GM18508 (cell line): ENCODE data around the gene GCG.

Source experiments
- ATAC-seq: cut with Tn5 transposase; IDR thresholded peaks from one replicate; pipeline ENCODE4 v1.9.1; 2021; ENCODE audit warnings: moderate number of reproducible peaks; ENCODE audit not compliant: insufficient read depth, unreplicated experiment

GCG gene

DNA sequence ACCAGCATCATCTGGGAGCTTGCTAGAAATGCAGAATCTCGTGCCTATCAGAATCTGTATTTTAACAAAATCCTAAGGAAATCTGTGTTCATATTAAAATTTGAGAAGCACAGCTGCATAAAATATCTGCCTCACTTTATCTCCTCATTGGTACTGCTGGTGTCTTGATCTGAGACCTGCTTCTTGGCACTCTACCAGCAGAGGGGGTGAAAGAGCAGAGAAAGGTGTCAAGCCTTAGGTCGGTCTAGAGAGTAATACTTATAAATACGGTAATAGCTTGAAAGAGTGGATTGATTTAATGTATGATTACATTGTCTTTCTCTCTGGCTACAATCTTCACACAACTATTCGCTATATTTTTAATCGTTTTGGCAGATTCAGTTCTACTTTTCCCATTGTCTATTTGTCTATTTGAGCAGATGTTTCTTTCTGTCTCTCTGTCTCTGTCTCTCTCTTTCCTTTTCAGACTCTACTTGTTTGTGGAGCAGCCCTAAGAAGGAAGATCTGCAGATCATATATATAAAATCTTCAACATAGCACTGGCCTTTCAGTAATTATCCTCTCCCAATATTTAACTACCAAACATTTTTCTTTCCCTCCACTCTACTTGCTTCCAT lies 1.7 kb upstream of the GCG start:
- ATAC-seq, result peak; percentile 88

DNA sequence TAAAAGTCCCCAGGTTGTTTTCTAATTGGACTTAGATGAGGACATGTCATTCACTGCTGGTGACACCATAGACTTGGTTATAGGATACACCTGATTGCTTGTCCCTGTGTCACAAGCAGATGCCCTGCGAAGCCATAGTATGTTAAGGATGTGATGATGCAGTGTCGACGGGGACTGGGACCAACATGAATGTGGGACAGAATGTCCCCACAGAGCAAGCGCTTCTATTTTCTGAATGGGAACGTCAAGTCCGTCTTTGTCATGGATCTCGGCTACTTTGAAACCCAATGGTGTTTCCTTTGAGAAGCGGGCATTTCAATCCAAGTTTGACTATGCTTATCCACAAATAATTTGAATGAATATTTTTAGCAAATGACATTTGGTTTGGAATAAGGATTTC lies 2.1 kb downstream of the GCG start:
- ATAC-seq, result no peak

DNA sequence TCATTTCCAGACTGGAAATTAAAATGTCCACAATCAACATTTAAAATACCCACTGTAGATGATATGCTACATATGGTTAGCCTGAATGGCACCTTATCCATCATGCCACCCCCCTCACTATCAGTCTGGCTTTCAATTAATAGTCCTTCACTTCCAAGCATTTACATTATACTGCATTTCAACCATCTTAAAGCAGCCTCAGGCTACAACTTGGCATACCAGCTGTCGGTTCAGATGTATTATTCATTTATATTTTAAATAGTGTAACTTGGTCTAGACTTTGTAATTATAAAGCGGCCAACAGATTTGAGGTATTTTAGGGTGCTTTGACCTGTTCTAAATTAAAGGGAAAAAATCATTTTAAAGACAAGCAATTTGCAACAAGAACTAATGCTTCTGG lies 2.6 kb downstream of the GCG start:
- ATAC-seq, result no peak

DNA sequence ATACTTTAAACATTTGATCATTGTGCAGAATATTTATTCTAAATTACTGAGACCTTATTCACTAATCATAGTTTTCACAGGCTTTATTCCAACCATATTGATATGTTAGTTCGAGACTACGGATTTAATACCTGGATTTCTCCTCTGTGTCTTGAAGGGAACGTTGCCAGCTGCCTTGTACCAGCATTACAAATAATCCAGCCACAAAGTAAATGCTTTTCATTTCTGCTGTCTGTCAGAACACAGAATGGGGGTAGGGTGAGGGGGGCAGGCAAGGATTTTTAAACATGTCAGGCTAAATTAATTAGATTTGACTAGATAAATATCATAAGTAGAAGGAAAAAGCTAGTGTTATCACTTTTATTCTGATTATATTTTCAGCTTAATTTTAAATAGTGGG lies 3.1 kb downstream of the GCG start:
- ATAC-seq, result no peak

DNA sequence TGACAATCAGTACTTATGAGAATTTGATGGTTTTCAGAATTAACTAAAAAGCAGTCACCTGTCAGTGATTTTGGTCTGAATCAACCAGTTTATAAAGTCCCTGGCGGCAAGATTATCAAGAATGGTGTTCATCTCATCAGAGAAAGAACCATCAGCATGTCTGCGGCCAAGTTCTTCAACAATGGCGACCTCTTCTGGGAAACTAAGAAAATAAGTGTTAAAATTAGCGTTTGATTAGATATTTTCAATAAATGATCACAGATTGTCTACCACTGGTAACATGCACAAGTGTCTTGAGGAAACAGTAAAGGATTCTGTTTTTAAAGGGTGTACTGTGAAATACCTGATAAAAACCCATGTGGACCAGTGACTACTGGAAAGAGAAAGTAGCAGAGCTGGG lies 8.1 kb downstream of the GCG start:
- no peak for ATAC-seq

DNA sequence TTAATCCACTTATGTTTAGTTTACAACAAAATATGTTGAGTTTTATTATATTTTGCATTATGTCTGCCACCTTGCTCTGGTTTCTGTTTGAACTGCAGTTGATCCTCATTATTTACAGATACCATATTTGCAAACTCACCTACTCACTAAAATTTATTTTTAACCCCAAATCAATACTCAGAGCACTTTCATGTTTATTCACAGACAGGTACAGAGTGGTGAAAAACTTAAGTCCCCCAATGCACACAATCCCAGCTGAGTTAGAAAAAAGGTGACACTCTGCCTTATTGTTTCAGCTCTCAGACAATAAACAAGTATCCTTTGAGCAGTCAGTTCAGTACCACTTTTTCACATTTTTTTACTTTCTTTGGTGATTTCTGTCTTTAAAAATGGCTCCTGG lies 13.7 kb downstream of the GCG start:
- ATAC-seq, result no peak

DNA sequence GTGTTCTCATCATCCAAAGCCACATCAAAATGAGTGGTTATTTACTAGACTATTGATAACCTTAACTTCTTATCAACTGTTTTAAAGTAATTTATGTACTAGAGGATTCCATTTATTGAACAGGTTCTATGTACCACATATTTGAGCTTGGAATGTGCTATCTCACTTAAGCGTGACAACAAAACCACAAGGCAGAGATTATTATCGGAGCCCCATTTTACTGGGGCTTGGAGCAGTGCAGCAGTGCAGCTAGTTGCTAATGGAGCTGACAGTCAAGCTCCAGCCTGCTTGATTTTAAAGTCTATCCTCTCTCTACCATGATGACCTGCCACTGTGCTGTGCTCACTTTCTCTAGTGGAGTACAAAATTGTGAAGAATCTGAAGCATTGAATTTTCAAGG lies 24.6 kb downstream of the GCG start:
- ATAC-seq, result no peak

DNA sequence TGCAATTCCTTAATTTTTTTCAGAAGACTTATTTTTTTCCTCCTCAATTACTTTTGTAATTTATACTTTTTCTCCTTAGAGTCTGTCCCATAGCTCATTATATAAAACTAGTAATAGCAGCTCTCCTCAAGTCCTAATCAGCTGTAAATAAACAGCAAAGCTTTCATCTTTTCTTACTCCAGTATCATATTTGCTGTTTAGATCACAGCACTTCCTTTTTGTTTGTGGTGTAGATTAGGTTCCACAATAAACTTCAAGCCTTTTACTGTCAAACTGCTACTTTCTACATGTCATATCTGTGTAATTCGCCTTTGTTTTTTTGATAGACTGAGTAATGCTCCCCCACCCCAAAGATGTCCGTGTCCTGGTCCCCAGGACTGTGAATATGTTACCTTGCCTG lies 25.5 kb downstream of the GCG start:
- ATAC-seq, result peak; percentile 6

DNA sequence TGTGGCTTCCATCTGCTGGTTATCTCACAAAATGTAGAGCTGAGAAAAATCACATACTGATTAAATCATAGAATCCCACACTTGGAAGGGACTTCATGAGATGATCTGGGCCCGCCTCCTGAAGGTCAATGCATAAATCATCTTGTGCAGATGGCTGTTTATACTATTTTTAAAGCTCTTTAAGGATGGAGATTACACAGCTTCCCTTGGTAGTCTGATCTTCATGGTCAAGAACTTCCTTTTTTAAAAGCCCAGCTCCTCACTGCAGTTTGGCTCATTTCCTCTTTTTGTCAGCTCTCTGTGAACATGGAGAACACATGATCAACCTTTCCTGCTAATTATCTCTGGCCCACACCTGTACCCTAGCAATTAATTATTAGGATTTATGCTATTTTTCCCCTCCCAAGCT lies 25.9 kb downstream of the GCG start:
- ATAC-seq, result peak; percentile 95

DNA sequence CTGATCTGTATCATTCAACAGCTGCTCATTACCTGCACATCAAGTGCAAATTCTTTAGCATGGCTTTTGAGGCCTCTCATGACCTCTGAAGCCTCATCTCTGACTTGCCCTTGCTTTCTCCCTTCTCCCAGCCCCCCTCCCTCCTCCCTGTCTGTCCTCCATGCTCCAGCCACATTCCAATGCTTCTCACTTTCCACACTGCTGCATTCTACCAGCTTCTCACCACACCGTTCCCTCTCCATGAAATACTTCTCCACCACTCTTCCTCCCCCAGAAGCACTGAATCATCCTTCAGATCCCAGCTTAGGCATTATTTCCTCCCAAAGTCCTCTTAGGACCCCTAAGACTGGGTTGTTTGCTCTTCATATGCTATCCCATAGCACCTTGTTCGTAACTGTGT lies 26.9 kb downstream of the GCG start:
- ATAC-seq, result no peak

DNA sequence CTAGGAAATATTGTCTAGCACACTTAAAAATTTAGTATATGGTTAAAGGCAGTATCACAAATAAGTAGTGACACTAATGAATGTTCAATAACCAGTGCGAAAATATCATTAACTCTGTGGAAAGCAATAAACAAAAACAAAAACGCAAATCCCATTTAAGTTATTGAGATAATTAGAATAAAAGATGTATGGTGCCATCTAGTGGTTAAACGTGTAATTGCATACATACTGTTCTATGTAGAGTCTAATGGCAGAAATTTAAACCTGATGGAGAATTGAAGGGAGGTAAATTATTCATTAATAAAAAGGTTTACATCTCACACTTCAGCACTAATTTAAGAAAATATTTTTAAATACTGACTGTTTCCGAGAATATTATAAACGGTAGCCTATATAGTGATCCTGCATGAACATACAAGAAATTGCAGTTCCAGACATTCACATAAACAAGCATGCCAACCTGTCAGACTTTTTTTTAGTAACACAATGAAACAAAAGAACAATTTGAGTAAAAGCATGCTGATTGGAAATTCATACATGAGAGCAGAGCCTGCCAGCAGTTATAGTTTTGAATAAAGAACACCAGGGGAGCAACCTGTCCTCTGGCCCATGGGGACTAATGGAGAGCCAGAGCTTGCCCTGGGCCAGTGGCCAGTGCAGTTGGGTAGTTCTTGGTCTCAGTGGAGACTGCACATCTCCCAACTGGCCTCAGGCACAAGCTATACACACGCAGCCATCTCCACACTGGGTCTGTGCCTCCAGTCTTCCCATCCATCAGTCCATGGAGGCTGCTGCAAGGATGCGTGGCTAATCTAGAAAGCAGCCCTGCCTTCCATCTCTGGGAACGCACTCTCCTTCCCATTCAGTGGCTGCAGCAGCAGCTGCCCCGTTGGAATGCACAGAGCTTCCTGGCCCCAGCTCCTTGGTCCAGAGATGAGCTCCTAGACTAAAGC lies 28.0 kb downstream of the GCG start:
- ATAC-seq, result no peak

DNA sequence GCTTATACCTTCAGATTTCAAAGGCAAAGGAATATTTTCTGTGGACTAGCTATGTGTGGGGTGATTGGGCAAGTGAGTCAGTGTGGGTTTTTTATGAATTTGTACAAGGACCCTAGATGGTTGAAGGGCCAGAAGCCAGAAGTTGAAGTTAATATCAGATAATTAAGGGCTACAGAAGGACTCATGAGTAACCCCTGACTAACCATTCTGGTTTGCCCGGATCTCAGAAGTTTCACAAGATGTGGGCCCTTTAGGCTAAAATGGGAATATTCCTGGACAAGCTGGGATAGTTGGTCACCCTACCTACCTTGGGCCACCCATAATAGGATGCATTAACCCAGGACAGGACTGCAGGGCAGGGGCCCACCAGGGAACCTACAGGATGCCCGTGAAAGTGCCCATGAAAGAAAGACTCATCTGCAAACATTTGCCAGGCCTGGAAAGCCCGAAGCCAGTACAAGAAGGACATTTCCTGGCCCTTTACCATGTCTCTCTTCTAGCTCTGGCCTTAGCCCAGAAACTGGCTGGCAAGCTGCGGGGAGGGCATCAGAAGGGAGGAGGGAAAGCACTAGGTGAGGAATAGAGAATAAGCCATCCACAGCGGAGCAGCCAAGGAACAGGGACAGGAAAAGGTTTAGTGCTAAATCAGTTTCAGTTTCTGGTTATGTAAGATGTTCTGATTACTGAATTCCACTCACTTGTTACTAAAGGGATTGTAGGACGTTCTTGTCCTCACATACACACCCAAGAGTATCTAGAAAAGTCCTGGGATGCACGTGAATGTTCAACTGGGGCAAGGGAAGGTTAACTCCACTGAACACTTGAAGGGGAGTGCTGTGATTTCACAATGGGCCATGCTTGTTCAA lies 33.6 kb downstream of the GCG start:
- ATAC-seq, result no peak

DNA sequence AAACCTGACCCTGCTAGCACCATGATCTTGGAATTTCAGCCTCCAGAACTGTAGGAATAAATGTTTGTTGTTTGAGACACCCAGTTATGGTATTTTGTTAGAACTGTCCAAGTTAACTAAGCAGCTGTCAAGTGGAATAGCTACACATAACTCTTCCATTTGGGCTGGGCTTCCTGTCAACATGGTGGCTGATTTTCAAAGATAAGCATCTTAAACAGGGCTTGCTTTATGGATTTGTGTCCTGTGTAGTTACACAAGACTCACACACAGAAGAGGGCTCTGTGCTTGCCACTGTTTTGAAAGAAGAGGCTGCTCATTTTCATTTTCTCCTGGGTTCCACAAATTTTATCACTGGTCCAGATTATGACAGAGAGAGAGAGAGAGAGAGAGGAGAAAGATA lies 35.7 kb downstream of the GCG start:
- ATAC-seq, result no peak

DNA sequence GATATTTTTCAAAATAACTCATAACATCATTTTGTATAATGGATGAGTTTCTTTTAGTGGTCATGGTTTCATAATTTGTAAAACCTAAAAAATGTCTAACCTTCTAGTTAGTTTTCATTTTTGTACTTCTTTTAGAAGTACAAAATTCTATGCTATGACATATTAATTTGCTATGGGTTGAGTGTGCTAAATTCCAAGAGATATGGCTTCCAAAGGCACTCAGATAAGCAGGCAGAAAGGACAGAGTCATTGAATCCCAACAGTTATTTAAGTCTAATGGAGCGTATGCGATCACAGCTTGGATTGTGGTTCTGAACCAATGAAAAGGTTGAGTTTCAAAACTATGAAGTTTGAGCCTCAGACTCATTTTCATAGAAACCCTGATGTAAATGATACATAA lies 37.0 kb downstream of the GCG start:
- no peak for ATAC-seq

DNA sequence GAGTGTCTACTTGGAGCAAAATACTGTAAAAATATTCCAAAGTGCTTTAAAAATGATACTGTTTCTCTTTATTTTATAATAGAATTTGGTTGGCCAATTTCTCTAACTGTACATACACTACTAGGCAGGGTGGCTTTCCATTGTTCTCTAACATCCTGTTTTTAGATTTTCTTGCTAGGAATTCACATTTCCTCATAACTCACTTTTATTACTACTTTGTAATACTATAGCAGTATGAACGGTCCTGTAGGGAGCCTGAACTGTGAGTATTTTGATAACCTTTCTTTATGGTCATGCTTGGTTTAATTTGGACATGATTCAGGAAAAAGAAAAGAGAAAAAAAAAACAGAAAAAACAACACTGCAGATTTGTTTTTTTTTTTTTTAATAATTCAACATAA lies 37.8 kb downstream of the GCG start:
- no peak for ATAC-seq

DNA sequence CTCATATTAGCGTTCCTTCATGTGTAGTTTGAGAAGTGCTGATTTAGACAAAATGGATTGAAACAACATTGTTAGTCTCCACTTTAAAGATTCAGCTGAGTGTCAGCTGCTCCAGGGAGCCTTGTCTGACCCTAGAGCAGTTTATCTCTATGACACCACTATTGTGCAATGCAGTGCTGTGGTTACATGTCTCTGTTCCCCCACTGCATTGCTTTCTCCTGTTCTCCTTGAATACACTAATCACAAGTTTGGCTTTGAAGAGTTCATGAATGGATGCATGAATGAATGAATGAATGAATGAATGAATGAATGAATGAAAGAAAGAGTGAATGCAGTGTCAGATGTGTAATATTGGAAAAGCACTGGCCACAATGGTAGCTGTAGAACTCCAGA lies 38.3 kb downstream of the GCG start:
- no peak for ATAC-seq

DNA sequence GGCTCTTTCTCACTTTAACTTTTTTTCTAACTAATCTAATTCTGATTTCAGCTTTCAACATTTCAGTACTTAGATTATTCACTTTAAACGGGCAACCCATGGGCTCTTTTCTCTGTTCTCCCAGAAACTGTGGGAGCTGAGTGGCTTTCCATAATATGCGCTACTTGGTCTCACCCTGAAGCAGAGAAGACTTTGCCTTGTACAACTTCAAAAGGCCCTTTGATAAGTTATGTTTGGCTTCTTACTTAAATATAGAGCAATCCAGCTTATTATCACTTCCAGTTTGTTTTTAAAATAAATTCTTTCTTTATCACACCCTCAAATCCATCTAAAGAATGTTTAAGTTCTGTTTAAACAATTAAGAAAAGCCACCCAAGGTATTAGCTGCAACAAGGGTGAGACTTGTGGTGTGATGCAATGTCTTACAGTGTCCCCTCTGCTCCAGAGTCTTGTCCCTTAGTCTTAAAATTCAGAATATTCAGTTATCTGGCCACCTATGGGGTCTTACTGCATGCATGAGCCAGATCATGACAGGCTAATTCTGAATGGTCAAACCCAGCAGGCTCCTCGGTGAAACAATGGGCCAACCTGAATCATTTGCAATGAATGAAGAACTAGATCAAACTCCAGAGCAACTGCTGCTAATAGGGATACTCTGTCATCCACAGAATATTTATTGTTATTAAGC lies 38.8 kb downstream of the GCG start:
- no peak for ATAC-seq

DNA sequence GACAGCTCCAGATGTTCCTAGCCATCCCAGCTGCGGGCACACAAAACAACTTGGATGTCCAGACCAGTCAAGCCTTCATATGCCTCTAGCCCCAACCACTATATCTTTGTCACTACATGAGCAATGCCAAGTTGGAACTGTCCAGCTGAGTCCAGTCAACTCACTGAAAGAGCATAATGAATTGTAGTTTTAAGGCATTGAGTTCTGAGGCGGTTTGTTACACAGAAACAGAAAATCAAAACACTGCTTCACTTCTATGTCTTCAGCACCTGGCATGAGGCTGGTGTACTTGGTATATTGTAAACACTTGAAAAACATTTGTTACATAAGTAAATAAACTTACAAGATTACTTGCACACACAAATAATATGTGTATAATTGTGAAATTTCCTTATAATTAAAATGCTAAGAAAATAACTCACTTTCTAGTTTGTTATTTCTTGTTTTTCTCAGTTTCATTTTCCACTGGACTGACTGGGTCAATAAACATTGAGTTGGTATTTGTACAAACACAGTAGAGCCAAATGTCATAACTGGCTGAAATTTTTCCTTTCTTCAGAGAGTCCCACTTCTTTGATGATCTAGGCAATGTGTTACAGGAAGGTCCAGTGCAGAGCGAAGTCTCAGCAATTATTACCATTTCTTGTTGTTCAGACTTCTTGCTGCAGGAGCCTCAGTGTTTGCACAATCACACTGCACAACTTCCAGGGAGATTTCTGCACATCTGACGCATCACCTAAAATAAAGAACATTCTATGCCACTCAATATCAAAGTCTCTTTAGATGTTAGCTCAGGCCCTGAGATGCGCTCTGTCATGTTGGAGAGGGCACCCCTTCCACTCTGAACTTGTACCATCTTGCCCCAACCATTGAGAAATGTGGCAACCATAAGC lies 39.8 kb downstream of the GCG start:
- no peak for ATAC-seq

DNA sequence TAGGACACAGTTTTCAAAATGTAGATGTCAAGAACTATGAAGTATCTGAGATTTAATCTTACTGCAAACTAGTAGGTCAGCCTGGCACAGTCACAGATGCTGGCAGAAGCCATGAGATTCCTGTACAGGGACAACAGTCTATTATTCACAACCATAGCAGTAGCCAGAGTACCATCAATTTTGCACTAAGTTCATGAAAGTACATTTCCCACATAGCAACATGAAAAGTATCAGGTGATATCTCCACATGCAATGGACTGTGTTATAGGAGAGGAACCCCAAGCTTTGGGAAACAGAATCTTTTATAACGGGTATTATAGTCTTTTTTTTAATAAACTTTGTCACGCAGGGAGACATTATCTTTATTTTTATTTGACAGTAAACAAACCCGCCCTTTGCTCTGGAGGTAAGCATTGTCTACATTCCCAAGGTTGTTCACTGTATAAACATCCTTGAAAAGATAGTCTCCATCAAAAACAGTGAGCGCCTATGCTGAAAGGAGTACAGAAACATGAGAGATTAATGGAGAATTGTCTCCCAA lies 44.6 kb downstream of the GCG start:
- ATAC-seq, result no peak
